ENCODE data around the gene GSG1.

- TF ChIP-seq SMC3 (IDR thresholded peaks at IDR 0.05) (no peak), CTCF (IDR thresholded peaks at IDR 0.05) (no peak), NR3C1 (IDR thresholded peaks at IDR 0.05) (no peak), REST (IDR thresholded peaks at IDR 0.05) (no peak), HDAC2 (IDR thresholded peaks at IDR 0.05) (no peak), PHF8 (IDR thresholded peaks at IDR 0.05; ENCODE audit: borderline replicate concordance, low read depth) (no peak), MAZ (IDR thresholded peaks at IDR 0.05; ENCODE audit: borderline replicate concordance, low read depth, low read length) (no peak), POLR2AphosphoS2 (conservative IDR thresholded peaks at IDR 0.05; ENCODE audit: low read length) (no peak)
These were observed 37.0 kb downstream of the GSG1 start for GRCh38 chr12:13066459-13066858.
